Stimulated activated CD8-positive, alpha-beta memory T cell treated with anti-CD3 and anti-CD28 coated beads, Interleukin-7, amount 100 ng/mL, for 48 hours (primary cell): ENCODE data around the gene CKAP4.
A peak's percentile ranks its signal among the peaks of the same experiment; 100 is the strongest.
"Not testable (repeated sequence)": the region's sequence is repeated elsewhere in the genome, so short reads cannot be mapped to it uniquely, and the experiment has no call there.

Experiments used
- DNase-seq, 2 donors: peaks; one replicate each; pipeline ENCODE4 v3.0.0-alpha.2; 2020; ENCODE audit warnings: low read depth in 1 of 2; ENCODE audit errors: extremely low read depth in 1 of 2

Gene CKAP4

GRCh38 chr12:106247674-106248311 is at the start of gene CKAP4:
Gene CKAP4, minus strand, starts transcription at chr12:106248020. Its CDS starts 169 bp downstream, at chr12:106247851.
- no peak for DNase-seq

- DNase-seq = no peak
These were observed 49.3 kb upstream of the CKAP4 start for GRCh38 chr12:106297075-106297474.

- DNase-seq = no peak
These were observed 48.5 kb upstream of the CKAP4 start for GRCh38 chr12:106296179-106296877.

DNA sequence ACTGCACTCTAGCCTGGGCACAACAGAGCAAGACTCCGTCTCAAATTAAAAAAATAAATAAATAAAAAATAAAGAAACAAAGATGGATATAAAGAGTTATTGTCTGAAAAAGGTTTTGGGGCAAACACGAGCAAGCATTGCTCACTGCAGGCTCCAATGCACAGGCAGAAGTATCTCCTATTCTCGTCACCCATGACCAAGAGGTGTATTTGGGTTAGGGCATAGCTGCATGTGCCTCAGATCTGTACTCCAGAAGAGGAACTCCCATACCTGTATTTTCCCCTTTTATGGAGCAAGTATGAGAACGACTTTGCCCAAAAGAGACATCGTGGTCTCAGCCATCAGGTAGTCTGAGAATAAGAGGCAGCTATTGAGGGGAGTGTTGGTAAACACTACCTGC is 44.5 kb upstream of the CKAP4 start:
- no peak for DNase-seq

GRCh38 chr12:106291342-106291741 is 43.5 kb upstream of the CKAP4 start:
- DNase-seq = no peak

DNA sequence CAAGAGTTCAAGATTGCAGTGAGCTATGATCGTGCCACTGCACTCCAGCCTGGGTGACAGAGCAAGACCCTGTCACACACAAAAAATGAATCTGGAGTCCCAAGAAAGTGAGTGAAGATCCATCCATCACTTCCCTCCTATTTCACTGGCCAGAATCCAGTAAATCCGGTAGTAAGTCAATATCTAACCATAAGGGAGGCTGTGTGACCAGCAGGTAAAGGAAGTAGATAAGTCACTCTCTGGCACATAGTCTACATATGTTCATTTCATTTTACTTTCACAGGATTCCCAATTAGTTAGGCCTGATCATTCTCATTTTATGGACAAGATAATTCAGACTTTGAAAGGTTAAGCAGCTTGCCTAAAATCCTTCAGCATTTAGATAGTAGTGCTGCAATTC is 42.8 kb upstream of the CKAP4 start:
- DNase-seq = no peak

DNA sequence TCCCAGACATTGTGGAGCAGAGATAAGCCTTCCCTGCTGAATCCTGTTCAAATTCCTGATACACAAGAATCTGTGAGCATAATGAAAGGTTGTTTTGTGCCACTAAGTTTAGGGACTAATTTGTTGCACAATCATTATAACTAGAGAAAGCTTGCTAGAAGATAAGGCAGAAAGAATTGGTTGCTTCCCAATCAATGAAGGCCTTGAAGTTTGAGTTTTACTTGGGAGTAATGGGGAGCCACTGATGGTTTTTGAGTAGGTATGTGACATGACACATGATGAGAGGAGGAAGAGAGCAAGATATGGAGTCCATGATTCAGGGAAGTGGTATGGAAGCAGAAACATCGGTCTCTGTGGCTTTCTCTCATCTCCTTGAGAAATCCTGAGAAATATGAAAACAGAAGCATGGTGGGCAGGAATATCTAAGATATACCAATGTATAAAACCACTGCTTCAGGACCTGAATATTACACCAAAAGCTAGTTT is 41.4 kb upstream of the CKAP4 start:
- no peak for DNase-seq

GRCh38 chr12:106288494-106289195 is 40.8 kb upstream of the CKAP4 start:
- peak in 1 of 2 donors; percentile 38 for DNase-seq

GRCh38 chr12:106288101-106288493 is 40.3 kb upstream of the CKAP4 start:
- DNase-seq = no peak

DNA sequence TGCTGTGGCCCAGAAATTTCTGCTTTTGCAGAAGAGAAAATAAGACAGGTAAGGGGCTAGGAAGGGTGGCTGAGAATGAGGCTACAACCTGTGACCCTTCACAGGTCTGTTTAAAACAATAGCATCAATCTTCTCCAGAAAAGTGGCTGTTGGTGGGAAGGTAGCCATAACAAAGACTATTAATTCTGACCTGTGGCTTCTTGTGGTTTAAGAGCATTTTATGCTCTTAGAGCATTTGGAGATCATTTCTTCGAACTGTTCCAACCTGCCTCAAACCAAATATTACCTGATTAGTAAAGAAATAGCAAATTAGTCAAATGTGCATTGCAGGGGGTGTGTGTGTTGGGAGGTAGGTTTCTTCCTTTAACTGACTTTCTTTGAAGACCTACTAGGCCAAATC is 39.5 kb upstream of the CKAP4 start:
- DNase-seq = no peak

DNA sequence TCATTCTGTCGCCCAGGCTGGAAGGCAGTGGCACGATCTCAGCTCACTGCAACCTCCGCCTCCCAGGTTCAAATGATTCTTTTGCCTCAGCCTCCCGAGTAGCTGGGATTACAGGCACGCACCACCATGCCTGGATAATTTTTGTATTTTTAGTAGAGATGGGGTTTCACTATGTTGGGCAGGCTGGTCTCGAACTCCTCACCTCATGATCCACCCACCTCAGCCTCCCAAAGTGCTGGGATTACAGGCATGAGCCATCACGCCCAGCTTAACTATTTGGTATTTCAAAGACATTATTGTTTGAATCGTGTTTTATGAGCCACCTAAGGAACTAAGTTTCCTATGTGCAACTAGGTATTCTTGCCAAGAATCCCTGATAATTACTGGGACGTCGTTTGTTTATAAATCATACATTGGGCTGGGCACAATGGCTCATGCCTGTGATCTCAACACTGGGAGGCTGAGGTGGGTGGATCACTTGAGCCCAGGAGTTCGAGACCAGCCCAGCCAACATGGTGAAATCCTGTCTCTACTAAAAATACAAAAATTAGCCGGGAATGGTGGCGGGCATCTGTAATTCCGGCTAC is 38.8 kb upstream of the CKAP4 start:
- not testable (repeated sequence) for DNase-seq

DNA sequence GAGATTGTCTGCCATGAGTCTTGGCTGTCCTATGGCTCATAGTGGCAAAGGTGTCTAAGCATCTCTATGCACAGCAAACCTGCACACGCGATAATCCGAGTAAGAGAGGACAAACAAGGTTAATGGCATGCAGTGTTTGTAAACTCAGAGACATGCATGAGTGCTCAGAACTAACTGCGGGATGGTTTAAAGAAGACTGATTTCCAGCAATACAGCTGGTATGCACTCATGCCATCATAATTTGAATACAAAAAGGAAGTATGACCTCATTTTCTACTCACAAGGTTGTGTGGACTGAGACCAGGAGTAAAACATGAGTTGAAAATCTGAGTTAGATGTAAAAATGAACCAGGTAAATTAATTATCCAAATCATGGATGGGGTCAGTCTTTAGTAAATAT is 38.2 kb upstream of the CKAP4 start:
- DNase-seq = no peak

- DNase-seq = no peak
These were observed 36.7 kb upstream of the CKAP4 start for GRCh38 chr12:106284358-106285105.

- no peak for DNase-seq
These were observed 34.8 kb upstream of the CKAP4 start for GRCh38 chr12:106282457-106283097.

DNA sequence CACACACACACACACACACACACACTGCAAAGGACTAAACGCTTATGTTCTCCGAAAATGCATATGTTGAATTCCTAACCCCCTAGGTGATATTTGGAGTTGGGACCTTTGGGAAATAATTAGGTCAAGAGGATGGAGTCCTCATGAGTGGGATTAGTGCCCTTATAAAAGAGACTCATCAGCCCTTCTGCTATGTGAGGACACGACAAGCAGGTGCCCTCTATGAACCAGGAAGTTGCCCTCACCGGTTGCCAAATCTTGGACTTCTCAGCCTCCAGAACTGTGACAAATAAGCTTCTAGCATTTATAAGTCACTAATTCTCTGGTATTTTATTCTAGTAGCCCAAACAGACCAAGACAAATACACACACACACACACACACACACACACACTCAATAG is 34.0 kb upstream of the CKAP4 start:
- DNase-seq = no peak

GRCh38 chr12:106281056-106281782 is 33.4 kb upstream of the CKAP4 start:
- no peak for DNase-seq

DNA sequence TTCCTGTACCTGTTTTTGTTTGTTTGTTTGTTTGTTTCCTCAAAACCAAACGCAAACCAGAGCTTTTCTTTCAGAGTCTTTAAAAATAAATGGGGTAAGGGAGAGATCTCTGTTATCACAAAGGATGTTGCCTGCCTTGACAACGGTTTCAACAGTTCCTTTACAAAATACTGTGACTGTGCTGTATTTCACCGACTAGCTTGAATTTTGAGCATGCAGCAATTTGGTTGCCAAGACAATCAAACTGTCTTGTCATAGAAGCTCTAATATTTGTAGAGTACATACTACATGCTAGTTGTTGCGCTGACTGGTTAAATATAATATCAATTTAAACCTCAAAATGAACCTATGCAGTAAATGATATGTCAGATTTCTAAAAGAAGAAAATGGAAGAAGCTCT is 32.3 kb upstream of the CKAP4 start:
- DNase-seq = no peak

DNA sequence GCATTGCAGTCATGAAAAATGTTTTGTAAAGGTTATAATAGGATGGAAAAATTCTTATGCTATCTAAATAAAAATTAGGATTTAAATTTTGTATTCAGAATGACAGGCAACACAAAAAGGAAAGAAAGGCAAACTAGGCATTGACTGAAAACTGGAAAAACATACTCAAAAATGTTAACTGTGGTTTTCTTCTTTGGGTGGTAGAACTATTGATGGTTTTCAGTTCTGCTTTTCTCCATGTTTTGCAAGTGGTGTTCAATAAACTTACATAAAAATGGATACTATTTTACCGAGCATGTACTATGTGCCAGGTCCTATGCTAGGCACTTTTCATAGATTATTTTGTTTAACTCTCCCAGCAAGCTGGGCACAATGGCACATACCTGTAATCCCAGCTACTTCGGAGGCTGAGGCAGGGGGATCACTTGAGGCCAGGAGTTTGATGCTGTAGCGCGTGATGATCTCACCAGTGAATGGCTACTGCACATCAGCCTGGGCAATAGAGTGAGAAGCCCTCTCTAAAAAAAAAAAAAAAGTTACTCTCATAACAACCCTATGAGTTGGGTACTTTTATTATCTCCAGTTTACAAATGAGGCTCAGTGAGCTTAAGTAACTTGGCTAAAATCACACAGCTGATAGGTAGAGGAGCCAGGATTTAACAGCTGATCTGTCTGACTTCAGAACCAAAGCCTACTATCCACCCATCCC is 28.4 kb upstream of the CKAP4 start:
- DNase-seq = no peak

DNA sequence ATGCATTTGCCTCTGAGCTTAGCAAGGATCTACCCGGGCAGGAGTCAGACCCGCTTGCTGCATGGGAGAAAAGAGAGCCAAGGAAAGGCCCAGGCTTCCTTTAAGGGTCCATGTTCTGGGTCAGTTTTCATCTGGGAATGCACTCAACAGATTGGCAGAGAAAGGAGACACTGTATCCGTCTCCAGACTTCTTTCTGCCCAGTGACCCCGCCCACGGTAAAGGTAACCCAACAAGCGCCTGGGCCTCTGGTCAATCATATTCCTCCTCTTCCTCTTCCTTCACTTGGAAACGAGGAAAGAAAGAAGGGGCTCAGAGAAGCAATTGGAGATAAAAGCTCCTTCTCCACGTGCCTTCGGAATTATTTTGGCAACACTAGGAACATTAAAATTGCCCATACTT is 27.6 kb upstream of the CKAP4 start:
- no peak for DNase-seq
